Central memory CD4-positive, alpha-beta T cell (primary cell): ENCODE measurements around the gene TRAF3IP1.
"Not testable (repeated sequence)": the region's sequence is repeated elsewhere in the genome, so short reads cannot be mapped to it uniquely, and the experiment has no call there.

Source experiments
- DNase-seq: peaks from one replicate; pipeline ENCODE4 v3.0.0; 2022

Gene TRAF3IP1

GRCh38 chr2:238288650-238289573 lies 31.4 kb upstream of the TRAF3IP1 start:
- DNase-seq = peak; percentile 98

- no peak for DNase-seq
Measured at GRCh38 chr2:238289574-238289973, 30.7 kb upstream of the TRAF3IP1 start.

- no peak for DNase-seq
Measured at GRCh38 chr2:238290091-238290509, 30.2 kb upstream of the TRAF3IP1 start.

- no peak for DNase-seq
Measured at GRCh38 chr2:238290715-238291549, 29.4 kb upstream of the TRAF3IP1 start.

- DNase-seq = no peak
Measured at GRCh38 chr2:238291550-238292281, 28.6 kb upstream of the TRAF3IP1 start.

- DNase-seq = no peak
Measured at GRCh38 chr2:238294046-238294392, 26.3 kb upstream of the TRAF3IP1 start.

GRCh38 chr2:238294393-238295143 lies 25.8 kb upstream of the TRAF3IP1 start:
- DNase-seq = no peak

- DNase-seq = no peak
Measured at GRCh38 chr2:238295144-238296112, 24.9 kb upstream of the TRAF3IP1 start.

GRCh38 chr2:238296638-238297457 lies 23.5 kb upstream of the TRAF3IP1 start:
- no peak for DNase-seq

- no peak for DNase-seq
Measured at GRCh38 chr2:238299803-238300202, 20.5 kb upstream of the TRAF3IP1 start.

GRCh38 chr2:238302087-238302486 lies 18.2 kb upstream of the TRAF3IP1 start:
- DNase-seq = no peak

GRCh38 chr2:238302751-238303150 lies 17.6 kb upstream of the TRAF3IP1 start:
- no peak for DNase-seq

- DNase-seq = no peak
Measured at GRCh38 chr2:238304116-238304515, 16.2 kb upstream of the TRAF3IP1 start.

- no peak for DNase-seq
Measured at GRCh38 chr2:238305092-238305862, 15.0 kb upstream of the TRAF3IP1 start.

GRCh38 chr2:238305965-238306671 lies 14.2 kb upstream of the TRAF3IP1 start:
- no peak for DNase-seq

GRCh38 chr2:238306672-238306998 lies 13.7 kb upstream of the TRAF3IP1 start:
- DNase-seq = no peak

GRCh38 chr2:238308177-238308576 lies 12.1 kb upstream of the TRAF3IP1 start:
- no peak for DNase-seq

GRCh38 chr2:238310721-238311120 lies 9.6 kb upstream of the TRAF3IP1 start:
- DNase-seq = not testable (repeated sequence)
